GM12891 (cell line): ENCODE results near the gene INPP1.

ENCODE experiments used
- DNase-seq: peaks from one replicate; pipeline ENCODE4 v3.0.0; 2011; ENCODE audit warnings: low spot score; ENCODE audit not compliant: insufficient read length
- FAIRE-seq: peaks from 2 replicates; lab custom pipeline; 2011; peaks lifted over from hg19 to GRCh38; lab: Jason Lieb, UNC
- PAX5 ChIP-seq: IDR thresholded peaks from 2 replicates; pipeline ENCODE4 v1.6.1; 2011; ENCODE audit warnings: low read length, moderate library complexity, mild to moderate bottlenecking; ENCODE audit not compliant: insufficient read depth, severe bottlenecking
- POLR2A ChIP-seq: IDR thresholded peaks from 2 replicates; pipeline ENCODE4 v1.6.1; 2011; ENCODE audit warnings: low read depth, low read length, control low read depth
- POLR2AphosphoS5 ChIP-seq: IDR thresholded peaks from 2 replicates; pipeline ENCODE4 v1.6.1; 2011; ENCODE audit warnings: low read depth, low read length, control low read depth
- POU2F2 ChIP-seq: IDR thresholded peaks from 2 replicates; pipeline ENCODE4 v1.6.1; 2011; ENCODE audit warnings: low read depth, mild to moderate bottlenecking, control low read depth, low read length, moderate library complexity
- SPI1 ChIP-seq: IDR thresholded peaks from 2 replicates; pipeline ENCODE4 v1.6.1; 2011; ENCODE audit warnings: low read depth, low read length, control low read depth
- TAF1 ChIP-seq: IDR thresholded peaks from 2 replicates; pipeline ENCODE4 v1.6.1; 2011; ENCODE audit warnings: low read depth, low read length, control low read depth

INPP1 gene

DNA sequence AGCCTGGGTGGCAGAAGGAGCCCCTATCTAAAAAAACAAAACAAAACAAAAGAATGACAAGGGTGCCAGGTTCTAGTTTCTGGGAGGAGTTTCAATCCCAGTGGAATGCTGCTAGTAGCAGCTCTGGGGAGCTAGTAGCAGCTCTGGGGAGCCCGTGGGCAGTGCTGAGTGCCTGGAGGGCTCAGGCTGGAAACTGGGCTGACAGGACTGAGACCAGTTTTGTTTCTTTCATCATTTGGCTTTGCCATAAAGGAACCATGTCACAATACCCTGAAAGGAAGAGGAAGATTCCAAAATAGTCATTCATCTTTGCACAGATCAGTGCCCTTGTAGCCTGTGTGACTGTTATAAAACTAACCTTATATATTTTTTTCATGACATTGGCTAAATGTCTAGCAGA, 75.3 kb downstream of the INPP1 start:
- no peak for TF ChIP-seq POLR2AphosphoS5
- TF ChIP-seq SPI1 = no peak
- no peak for TF ChIP-seq POLR2A
- no peak for TF ChIP-seq PAX5
- no peak for TF ChIP-seq POU2F2
- TF ChIP-seq TAF1 = no peak
- FAIRE-seq (no peak), DNase-seq (no peak)

GRCh38 chr2:190420801-190421200, 77.4 kb downstream of the INPP1 start:
- TF ChIP-seq POLR2A (no peak), SPI1 (no peak), POLR2AphosphoS5 (no peak), PAX5 (no peak), POU2F2 (no peak), TAF1 (no peak)
- no peak for DNase-seq
- no peak for FAIRE-seq
